ENCODE results near the gene INPP5A. TPM values are rescaled to one million over a fixed set of nuclear protein-coding genes. Genes with fewer than 3 reads are reported as not detected.

Gene INPP5A
- total RNA-seq, 1 experiment from 2014 or later: 44.5 TPM

GRCh38 chr10:132829403-132829802 lies 291.8 kb downstream of the INPP5A start:
- H3K4me3 Mint-ChIP-seq (ENCODE audit: unreplicated experiment): no peak overlapping the region
- TF ChIP-seq CTCF (IDR thresholded peaks at IDR 0.05; ENCODE audit: insufficient read depth in 1 of 2, low read depth in 1 of 2, low read length in 1 of 2, severe bottlenecking in 1 of 2, unreplicated experiment in 1 of 2): no peak
- intact Hi-C loops (cut with micrococcal nuclease; ENCODE audit: unreplicated experiment): no loop called here
- H3K27ac Mint-ChIP-seq (ENCODE audit: unreplicated experiment): no peak overlapping the region
- no peak overlapping the region for H3K4me3 ChIP-seq (ENCODE audit: low read depth, low read length)
- no peaks in the 10 kb centered on the region for H3K4me1 Mint-ChIP-seq (ENCODE audit: low read depth, unreplicated experiment)
- H3K36me3 Mint-ChIP-seq (ENCODE audit: insufficient read depth, unreplicated experiment): peaks cover 9% of the 10 kb centered on the region
- peaks cover 35% of the 10 kb centered on the region for H3K27me3 Mint-ChIP-seq (ENCODE audit: insufficient read depth, unreplicated experiment)
- peaks cover 10% of the 10 kb centered on the region for H3K9me3 Mint-ChIP-seq (ENCODE audit: unreplicated experiment)
- BruUV-seq (replicated peaks): no TSS peak
- no peaks in the 10 kb centered on the region for H3K4me1 ChIP-seq
- ChIA-PET POLR2A (no interaction called here), CTCF (no interaction called here)
- no peak for DNase-seq
- H3K27me3 ChIP-seq (replicated peaks; ENCODE audit: control insufficient read depth, insufficient read depth, low read length): no peaks in the 10 kb centered on the region; the same call in 1 of the 2 replicates
- H3K9me3 ChIP-seq: peaks cover 6% of the 10 kb centered on the region
- no peaks in the 10 kb centered on the region for H3K36me3 ChIP-seq (ENCODE audit: control insufficient read depth, insufficient read depth, low read length)

- CTCF ChIA-PET: interaction anchor here (0.6 to 0.7 kb wide), 3 partner anchors 177 to 1557 kb away, joined by 3 to 5 read pairs (median 3); no protein-coding TSS in a partner anchor
- Mint-ChIP-seq H3K27me3 (ENCODE audit: insufficient read depth, unreplicated experiment) (peaks cover 35% of the 10 kb centered on the region), H3K4me3 (ENCODE audit: unreplicated experiment) (no peak overlapping the region)
Observed at GRCh38 chr10:132832186-132832969, 294.8 kb downstream of the INPP5A start.

More at GRCh38 chr10:132832186-132832969, 294.8 kb downstream of the INPP5A start:
- DNase-seq: no peak
- POLR2A ChIA-PET: no interaction called here
- peaks cover 8% of the 10 kb centered on the region for H3K36me3 Mint-ChIP-seq (ENCODE audit: insufficient read depth, unreplicated experiment)
- no TSS peak for BruUV-seq (replicated peaks)
- peaks cover 10% of the 10 kb centered on the region for H3K9me3 Mint-ChIP-seq (ENCODE audit: unreplicated experiment)
- H3K4me1 Mint-ChIP-seq (ENCODE audit: low read depth, unreplicated experiment): no peaks in the 10 kb centered on the region
- intact Hi-C loops (cut with micrococcal nuclease; ENCODE audit: unreplicated experiment): no loop called here
- H3K27ac Mint-ChIP-seq (ENCODE audit: unreplicated experiment): no peak overlapping the region
- Histone ChIP-seq H3K9me3 (no peaks in the 10 kb centered on the region), H3K27me3 (replicated peaks; ENCODE audit: control insufficient read depth, insufficient read depth, low read length) (no peaks in the 10 kb centered on the region; the same call in 1 of the 2 replicates), H3K4me3 (ENCODE audit: low read depth, low read length) (no peak overlapping the region), H3K36me3 (ENCODE audit: control insufficient read depth, insufficient read depth, low read length) (no peaks in the 10 kb centered on the region), H3K4me1 (no peaks in the 10 kb centered on the region)
- TF ChIP-seq CTCF (IDR thresholded peaks at IDR 0.05; ENCODE audit: insufficient read depth in 1 of 2, low read depth in 1 of 2, low read length in 1 of 2, severe bottlenecking in 1 of 2, unreplicated experiment in 1 of 2): no peak

Other genes starting within 250 kb of the INPP5A start
- gene STK32C, start 229.8 kb upstream of the INPP5A start, total RNA-seq (2022): 11.9 and 13.3 TPM in 2 replicates
- 11.7 and 12.5 TPM in 2 replicates for gene LRRC27, start 205.6 kb upstream of the INPP5A start, total RNA-seq (2022)
- 17.8 and 19.3 TPM in 2 replicates for gene PWWP2B, start 140.6 kb upstream of the INPP5A start, total RNA-seq (2022)
- gene NKX6-2, start 248.4 kb downstream of the INPP5A start, total RNA-seq (2022): not detected in 2 replicates